ENCODE measurements around the gene HSPA9.

HSPA9 gene

DNA sequence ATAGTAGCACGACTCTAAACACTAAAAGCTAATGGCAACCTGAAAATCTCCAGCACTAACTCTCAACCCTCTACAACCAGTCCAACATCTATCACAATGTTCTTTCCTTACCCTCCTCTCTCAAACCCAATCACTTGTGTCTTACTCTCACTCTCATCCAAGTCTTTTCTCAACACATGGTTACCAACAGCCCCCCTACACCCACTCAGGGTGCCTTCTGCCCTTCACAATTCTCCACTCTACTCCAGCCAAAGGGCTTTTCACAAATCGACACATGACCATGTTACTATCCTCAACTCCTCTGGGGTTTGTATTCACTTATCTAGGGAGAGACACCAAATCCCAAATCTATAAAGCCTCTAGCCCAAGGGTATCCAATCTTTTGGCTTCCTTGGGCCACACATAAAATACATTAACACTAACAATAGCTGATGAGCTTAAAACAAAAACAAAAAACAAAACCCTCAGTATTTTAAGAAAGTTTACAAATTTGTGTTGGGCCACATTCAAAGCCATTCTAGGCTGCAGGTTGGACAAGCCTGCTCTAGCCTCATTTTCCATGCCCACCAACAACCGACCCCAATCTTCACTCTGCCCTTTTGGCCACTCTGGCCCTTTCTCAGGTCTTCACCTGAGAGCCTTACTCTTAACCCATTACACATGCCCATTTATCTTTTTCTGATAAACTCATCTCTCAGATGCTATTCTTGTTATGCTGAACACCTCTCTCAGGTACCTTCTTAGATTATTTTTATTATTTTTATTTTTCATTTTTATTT, 11.7 kb downstream of the HSPA9 start:
- TF ChIP-seq, protein P1, sequence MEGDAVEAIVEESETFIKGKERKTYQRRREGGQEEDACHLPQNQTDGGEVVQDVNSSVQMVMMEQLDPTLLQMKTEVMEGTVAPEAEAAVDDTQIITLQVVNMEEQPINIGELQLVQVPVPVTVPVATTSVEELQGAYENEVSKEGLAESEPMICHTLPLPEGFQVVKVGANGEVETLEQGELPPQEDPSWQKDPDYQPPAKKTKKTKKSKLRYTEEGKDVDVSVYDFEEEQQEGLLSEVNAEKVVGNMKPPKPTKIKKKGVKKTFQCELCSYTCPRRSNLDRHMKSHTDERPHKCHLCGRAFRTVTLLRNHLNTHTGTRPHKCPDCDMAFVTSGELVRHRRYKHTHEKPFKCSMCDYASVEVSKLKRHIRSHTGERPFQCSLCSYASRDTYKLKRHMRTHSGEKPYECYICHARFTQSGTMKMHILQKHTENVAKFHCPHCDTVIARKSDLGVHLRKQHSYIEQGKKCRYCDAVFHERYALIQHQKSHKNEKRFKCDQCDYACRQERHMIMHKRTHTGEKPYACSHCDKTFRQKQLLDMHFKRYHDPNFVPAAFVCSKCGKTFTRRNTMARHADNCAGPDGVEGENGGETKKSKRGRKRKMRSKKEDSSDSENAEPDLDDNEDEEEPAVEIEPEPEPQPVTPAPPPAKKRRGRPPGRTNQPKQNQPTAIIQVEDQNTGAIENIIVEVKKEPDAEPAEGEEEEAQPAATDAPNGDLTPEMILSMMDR (IDR thresholded peaks at IDR 0.05; ENCODE audit: borderline replicate concordance, insufficient read depth, low read depth, low read length), result no peak
- no peak overlapping the region for H3K4me3 ChIP-seq (ENCODE audit: low read depth, low read length)

DNA sequence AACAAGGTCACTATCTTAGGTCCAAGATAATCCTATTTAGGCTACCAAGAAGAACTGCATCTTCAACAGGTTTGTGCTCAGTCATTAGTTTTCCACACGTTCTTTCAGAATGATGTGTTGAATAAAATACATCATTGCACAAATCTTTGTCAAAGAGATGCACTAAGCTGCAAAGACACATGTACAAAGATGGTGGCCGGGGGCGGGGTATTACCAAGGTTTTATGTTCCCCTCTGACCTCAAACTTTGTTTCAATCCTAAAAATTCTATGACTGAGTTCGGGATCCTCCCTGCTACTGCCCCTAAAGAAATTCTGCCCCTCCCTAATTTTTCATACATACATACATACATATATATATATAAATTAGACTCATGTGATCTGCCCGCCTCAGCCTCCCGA, 14.2 kb downstream of the HSPA9 start:
- H3K4me3 ChIP-seq (ENCODE audit: low read depth, low read length), result no peak overlapping the region
- TF ChIP-seq, protein P1 (IDR thresholded peaks at IDR 0.05; ENCODE audit: borderline replicate concordance, insufficient read depth, low read depth, low read length), result no peak

DNA sequence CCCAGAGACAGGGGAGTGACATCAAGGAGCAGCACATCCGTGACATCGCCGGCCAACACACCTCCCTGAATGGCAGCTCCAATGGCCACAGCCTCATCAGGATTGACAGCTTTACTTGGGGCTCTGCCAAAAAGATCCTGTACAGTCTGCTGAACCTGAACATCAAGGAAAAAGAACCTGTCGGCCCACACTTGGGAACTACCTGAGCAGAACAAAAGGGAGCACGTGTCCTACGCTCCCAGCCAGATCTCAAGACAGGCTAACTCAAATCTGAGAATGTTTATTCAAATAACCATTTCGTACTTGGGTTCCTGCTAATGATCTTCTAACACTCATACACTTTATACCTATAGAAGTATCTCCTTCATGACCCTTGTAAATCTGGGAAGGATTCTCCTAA, 15.3 kb downstream of the HSPA9 start:
- TF ChIP-seq, protein P1 (IDR thresholded peaks at IDR 0.05; ENCODE audit: borderline replicate concordance, insufficient read depth, low read depth, low read length), result no peak
- no peak overlapping the region for H3K4me3 ChIP-seq (ENCODE audit: low read depth, low read length)

DNA sequence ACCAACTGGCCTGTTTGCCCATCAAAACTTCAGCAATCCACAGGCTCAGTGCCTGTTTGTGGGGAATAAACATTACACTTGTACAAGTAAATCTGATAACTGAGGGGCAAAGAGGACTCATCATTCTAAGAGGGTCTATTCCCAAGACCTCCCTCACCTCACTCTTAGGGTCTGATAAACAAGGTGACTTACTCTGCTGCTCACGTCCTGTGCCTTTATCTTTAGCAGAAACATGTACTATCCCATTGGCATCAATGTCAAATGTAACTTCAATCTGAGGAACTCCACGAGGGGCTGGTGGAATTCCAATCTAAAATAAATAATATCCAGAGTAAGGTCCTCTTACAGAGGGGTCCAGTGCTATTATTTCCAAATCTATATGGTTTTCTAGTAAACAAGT, 17.5 kb downstream of the HSPA9 start:
- TF ChIP-seq, protein P1 (IDR thresholded peaks at IDR 0.05; ENCODE audit: borderline replicate concordance, insufficient read depth, low read depth, low read length), result no peak
- no peak overlapping the region for H3K4me3 ChIP-seq (ENCODE audit: low read depth, low read length)

DNA sequence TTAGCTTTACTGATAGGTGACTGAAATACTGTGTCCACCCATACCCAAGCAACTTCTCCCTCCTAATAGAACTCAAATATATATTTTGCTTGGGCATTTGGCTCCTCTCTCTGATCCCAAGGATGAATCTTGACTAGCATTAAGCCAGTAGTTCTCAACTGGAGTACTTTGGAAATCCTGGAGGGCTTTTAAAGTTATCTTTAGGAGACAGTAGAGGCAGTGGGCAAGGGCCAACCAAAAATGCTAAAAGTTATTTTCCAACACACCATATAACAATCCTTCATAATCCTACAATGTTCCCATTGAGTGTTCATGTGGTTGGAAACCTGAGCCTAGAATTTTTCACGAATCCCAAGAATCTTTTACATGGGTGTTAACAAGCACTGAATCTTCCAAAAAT, 21.1 kb downstream of the HSPA9 start:
- TF ChIP-seq, protein P1 (IDR thresholded peaks at IDR 0.05; ENCODE audit: borderline replicate concordance, insufficient read depth, low read depth, low read length), result no peak
- no peak overlapping the region for H3K4me3 ChIP-seq (ENCODE audit: low read depth, low read length)

DNA sequence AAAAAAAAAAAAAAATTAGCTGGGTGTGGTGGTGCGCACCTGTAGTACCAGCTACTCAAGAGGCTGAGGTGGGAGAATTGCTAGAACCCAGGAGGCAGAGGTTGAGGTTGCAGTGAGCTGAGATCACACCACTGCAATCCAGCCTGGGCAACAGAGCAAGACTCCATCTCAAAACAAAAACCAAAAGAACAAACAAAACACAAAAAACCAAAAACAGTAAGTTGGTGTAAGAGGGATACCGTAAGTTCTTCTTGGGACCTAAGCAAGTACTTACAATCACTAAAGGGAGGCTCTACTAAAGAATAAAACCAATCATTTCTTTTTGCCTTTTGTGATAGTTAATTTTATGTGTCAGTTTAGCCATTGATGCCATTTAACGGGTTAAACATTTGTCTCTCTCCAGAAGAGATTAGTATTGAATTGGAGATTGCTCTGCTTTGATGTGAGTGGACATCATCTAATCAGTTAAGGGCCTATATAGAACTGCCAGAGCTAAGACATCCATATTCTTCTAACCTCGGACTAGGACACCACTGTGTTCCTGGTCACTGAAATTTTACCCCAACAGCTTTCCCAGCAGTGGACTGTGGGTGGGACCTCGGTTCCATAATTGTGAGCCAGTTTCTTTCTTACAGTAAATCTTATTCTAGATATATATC, 21.6 kb downstream of the HSPA9 start:
- TF ChIP-seq, protein P1 (IDR thresholded peaks at IDR 0.05; ENCODE audit: borderline replicate concordance, insufficient read depth, low read depth, low read length), result no peak
- H3K4me3 ChIP-seq (ENCODE audit: low read depth, low read length), result no peak overlapping the region

DNA sequence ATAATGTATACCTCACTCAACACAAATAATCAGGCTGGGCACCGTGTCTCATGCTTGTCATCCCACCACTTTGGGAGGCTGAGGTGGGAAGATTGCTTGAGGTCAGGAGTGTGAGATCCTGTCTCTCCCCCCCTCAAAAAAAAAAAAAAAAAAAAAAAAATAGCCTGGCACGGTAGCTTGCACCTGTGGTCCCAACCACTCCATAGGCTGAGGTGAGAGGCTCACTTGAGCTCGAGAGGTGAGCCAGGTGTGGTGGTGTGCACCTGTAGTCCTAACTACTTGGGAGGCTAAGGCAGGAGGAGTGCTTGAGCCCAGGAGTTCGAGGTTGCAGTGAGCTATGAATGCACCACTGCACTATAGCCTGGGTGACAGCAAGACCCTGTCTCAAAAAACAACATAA, 22.5 kb downstream of the HSPA9 start:
- H3K4me3 ChIP-seq (ENCODE audit: low read depth, low read length), result no peak overlapping the region
- TF ChIP-seq, protein P1 (IDR thresholded peaks at IDR 0.05; ENCODE audit: borderline replicate concordance, insufficient read depth, low read depth, low read length), result no peak

Data from GM12875 (cell line).